Limb (tissue), 2 donors: Measurements from ENCODE around the gene SCN1B.
"Not testable (repeated sequence)": the region's sequence is repeated elsewhere in the genome, so short reads cannot be mapped to it uniquely, and the experiment has no call there.

Source experiments
- DNase-seq, 2 donors: peaks; one replicate each; pipeline ENCODE4 v3.0.0-alpha.2; 2016; ENCODE audit errors: extremely low spot score in 2 of 2

The SCN1B gene

DNA sequence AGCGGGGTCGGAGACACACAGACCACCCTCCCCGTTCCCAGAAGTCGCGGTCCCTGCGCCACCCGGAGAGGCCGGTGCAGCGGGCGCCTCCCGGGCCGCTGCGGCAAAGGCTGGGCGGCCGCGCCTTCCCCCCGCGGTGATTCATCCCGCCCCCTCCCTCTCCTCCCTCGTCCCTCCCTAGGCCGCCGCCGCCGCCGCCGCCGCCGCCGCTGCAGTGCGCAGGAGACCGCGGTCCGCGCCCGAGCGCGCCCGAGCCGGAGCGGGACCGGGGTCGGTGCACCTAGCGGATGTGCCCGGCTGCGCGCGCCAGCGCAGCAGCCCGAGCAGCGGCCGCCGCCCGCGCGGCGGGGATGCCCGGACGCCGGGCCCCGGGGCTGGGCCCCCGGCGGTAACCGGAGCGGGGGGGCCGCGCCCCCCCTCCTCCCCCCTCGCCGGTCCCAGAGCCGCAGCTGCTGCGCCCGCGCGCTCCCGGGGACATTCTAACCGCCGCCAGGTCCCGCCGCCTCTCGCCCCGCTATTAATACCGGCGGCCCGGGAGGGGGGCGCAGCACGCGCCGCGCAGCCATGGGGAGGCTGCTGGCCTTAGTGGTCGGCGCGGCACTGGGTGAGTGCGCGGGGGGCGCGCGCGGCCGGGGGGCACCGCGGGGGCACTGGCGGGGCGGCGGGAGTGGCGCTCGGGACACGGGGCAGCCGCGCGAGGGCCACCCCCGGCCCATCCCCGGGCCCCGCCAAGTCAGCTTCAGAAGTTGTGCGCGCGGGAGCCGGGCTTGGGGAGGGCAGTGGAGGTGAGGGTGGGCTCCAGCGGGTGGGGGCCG is at the start of gene SCN1B:
TSS of gene SCN1B (plus strand) at position 214 of the 815 bp plus-strand sequence. CDS start at position 565, 351 bp downstream.
- DNase-seq: peak in 1 of 2 donors; percentile 77

DNA sequence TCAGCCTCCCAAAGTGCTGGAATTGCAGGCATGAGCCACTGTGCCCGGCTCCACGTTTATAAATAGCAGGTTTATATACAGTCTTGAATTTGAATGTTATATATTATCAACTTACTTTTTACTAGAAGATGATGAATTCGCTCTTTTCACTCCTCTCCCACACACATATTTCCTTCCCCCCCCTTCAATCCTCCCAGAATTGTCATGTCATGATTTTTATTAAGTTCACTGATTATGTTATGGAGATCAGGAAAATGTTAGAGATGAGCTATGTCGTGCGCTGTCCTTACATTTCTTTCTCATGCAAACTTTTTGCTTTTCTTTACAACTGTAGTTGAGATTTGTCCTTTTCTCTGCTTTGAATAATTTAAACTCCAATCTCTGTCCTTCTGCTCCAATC is 48.0 kb upstream of the SCN1B start:
- no peak for DNase-seq

GRCh38 chr19:34983786-34984185 is 46.5 kb upstream of the SCN1B start:
- no peak for DNase-seq

GRCh38 chr19:34984287-34984686 is 46.0 kb upstream of the SCN1B start:
- no peak for DNase-seq

DNA sequence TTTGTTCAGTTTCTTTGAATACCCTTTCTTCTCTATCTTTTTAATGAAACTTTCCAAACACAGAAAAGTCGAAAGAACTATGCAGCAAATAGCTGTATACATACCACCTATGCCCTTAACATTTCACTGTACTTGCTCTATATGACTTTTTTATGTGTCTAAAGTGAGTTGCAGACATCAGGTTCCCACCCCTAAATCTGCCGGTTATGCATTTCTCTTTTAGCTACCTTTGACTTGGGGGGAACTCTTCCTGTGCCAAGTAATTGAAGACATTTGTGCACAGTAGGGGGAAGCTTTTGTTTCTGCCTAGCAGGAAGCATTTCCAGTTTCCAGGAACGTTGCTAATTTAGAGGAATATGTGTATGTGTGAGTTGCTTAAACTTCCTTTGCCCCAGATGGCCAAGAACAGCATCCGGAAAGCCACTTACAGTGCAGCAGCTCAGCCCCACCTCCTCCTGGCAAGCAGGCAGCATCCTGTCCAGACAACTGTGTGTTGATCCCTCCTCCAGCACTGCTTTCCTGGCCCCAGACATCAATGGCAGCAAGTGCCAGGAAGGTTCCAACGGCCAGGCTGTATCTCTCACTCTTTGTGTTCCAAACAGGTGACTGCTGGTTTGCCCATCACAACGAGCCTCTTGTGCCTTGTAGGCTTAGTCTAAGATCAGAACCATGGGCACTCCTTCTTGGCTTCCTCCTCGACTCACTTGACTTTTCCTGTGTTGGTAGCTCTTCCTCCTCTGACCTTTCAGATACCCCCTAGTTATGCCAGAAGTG is 44.8 kb upstream of the SCN1B start:
- DNase-seq: peak; percentile 30 to 54

DNA sequence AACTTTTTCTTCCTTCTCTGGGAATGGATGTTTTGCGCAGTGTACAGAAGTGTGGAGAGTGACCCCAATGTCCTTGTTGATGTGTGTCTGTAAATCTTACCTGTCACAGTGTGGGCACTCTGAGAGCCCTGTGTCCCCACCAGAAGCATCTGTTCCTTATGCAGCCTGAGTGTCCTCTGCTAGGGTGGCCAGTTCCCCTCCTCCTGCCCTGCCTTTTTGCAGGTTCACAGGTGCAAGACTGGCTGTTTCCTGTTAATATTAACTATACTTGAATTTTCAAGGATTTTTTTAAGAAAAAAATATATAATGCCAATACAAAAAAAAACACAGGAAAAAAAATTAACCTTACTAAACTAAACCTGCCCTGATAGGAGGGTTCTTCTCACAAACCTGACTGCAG is 42.2 kb upstream of the SCN1B start:
- DNase-seq: no peak

DNA sequence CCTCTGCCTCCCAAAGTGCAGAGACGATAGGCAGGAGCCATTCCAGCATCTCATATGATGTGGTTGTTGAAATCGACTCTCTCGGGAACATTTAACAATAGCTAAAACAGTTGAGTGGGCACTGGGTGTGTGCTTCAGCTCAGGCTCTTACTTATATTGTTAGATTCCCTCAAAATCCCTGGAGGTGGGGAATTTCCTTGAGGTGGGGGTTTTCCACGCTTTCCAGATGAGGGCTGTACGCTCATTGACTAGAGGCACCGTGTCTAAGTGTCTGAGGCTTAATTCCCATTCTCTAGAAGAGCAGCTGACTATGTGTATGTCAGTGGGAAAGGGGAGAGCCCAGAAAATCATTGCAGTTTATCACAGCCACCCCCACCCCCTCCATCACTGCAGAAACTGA is 41.0 kb upstream of the SCN1B start:
- no peak for DNase-seq

DNA sequence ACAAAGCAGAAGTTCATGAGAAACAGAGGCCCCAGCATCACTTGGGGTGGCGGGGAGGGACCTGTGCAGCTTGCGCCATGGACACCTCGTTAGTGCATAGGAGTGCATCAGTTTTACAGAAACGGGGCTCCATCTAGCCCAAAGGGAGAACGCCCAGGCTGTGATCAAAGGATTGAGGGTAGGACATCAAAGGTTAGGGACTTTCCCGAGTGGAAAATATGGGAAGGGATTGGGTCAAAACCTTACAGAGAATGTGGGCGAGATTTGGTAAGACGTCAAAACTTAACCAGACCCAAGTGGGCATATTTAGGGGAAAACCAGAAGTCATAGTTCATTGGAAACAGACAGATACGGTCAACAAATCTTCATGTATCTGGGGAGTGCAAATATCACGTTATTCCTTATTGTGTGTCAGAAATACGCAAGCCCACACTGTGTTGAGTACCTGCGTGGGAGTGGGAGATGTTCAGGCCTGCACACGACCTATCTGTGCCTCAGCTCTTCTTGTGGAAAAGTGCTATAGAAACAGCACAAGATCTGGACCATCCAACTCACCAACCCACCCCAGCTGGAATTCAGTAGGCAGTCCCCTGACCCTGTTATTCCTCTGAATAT is 39.6 kb upstream of the SCN1B start:
- DNase-seq: no peak

GRCh38 chr19:34991542-34992333 is 38.5 kb upstream of the SCN1B start:
- DNase-seq: no peak

DNA sequence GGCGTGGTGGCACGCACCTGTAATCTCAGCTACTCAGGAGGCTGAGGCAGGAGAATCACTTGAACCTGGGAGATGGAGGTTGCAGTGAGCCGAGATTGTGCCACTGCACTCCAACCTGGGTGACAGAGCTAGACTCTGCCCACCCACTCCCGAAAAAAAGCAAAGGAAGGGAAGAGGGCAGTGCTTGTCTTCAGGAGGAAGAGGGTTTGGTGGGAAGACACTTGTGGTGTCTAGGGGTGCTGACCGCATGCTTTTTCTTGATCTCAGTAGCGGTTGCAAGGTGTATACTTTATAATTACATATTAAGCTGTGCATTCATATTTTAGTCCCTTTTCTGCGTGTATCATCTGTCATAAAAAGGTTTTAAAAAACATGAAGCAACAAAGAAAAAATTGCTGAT is 37.7 kb upstream of the SCN1B start:
- DNase-seq: not testable (repeated sequence)

DNA sequence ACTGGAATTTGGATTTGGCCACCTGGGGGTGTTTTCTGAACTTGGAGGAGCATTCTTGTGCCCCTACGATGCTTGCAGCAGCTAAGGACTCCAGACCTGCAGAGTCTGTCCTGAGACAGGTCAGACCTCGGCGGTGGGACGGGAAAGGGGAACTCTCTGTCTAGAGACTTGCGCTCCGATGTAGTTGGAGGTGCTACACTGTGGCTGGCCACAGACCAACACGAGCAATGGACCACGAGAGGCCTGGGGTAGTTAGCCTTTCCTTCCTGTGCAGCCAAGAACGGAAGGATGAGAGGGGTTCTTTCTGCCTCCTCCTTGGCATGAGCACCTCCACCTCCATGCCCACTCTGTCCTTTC is 36.0 kb upstream of the SCN1B start:
- no peak for DNase-seq

- DNase-seq: no peak
Measured at GRCh38 chr19:34994643-34995541, 35.4 kb upstream of the SCN1B start.

DNA sequence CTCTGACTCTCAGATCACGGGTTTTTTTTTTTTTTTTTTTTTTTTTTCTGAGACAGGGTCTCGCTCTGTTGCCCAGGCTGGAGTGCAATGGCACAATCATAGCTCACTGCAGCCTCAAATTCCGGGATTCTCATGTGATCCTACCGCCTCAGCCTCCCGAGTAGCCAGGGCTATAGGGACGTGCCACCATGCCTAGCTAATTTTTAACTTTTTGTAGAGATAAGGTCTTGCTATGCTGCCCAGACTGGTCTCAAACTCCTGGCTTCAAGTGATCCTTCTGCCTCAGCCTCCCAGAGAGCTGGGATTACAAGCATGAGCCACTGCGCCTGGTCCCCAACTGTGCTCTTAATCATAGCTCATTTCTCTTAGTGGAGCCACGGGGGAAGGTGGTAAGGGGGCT is 34.7 kb upstream of the SCN1B start:
- no peak for DNase-seq

DNA sequence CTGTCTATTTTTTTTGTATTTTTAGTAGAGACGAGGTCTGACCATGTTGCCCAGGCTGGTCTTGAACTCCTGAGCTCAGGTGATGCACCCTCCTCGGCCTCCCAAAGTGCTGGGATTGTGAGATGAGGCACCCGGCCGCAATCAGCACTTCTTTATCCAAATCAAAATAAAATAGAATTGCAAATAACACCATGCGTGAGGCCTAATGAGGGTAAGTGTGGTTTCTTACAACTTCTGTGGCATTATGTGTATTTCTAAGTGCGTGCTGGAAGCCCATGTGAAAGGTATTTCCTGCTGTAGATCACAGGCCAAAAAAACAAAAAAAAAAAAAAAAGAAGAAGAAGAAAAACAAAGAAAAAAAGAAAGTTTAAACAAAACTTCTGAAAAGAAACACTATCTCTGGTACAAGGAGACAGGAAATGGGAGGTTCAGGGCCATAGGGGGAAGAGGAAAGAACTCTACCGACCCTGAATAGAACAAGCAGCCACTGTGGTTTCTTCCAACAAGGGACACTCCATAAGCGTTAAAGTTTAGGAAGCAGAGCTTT is 33.1 kb upstream of the SCN1B start:
- no peak for DNase-seq

DNA sequence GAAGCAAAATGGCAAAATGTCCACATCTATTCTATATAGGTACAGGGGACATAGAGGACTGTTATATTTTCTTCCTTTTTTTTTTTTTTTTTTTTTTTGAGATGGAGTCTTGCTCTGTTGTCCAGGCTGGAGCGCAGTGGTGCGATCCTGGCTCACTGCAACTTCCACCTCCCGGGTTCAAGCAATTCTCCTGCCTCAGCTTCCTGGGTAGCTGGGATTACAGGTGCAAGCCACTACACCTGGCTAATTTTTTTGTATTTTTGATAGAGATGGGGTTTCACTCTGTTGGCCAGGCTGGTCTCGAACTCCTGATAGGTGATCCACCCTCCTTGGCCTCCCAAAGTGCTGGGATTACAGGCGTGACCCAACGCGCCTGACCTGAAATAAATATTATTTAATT is 32.0 kb upstream of the SCN1B start:
- not testable (repeated sequence) for DNase-seq

DNA sequence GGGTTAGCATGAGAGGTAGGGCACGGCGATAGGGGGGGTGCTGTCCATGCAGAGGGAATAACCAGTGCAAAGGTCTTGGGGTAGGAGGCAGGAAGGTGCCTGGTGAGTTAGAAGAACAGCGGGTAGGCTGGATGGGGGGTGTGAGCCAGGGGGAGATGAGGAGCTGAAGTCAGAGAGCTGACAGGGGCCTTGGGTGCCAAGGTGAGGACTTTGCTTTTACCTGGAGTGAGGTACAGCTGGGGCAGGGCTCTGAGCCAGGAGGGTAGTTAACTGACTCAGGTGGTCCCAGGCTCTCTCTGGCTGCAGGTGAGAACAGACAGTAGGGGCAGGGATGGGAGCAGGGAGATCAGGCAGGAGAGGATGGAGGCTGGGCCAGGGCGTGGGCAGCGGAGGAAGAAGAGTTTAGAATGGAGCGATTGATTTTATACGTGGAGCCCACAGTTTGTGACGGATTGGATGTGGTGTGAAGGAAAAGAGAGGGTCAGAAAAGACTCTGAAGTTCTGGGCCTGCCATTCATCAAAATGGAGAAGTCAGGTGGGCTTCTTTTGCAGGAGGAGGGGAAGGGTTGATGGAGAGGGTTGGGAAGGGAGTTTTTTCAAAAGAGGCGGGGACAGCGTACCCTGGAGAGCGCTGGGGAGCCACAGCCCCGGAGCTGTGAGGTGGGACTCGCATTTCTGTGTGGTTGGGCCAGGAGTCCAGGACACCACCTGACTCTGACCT is 31.3 kb upstream of the SCN1B start:
- no peak for DNase-seq

- DNase-seq: peak; percentile 86 to 93
Measured at GRCh38 chr19:34999498-35000337, 30.6 kb upstream of the SCN1B start, which contains the start of gene GRAMD1A. Gene GRAMD1A, plus strand, starts transcription at chr19:35000323. Its CDS starts 156 bp downstream, at chr19:35000479.

DNA sequence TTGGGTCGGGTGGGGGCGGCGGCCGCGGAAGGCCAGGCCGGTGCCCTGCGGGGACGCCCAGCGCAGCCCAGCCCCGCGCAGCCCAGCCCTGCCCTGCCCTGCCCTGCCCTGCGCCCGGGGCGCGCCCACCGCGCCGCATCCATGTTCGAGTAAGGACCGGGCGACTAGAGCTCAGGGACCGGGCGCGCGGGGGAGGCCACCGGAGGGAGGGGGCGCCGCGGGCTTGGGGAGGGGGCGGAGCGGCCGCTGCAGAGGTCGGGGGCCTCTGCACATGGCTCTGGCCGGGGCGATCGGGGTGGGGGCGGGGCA is 30.0 kb upstream of the SCN1B start:
- DNase-seq: no peak
